Smooth muscle cell (in vitro differentiated cells): Measurements from ENCODE around the gene STEEP1. TPM values are rescaled to one million over a fixed set of nuclear protein-coding genes. Genes with fewer than 3 reads are reported as not detected.

Experiments used
- DNase-seq: peaks from one replicate; lab custom pipeline; 2025; ENCODE audit not compliant: unreplicated experiment; lab: John Stamatoyannopoulos, UW
- H2AFZ ChIP-seq: fragments of 200-600 bp; sonication (generic); 2 replicates; pipeline ENCODE4 v1.6.0; 2016; ENCODE audit warnings: antibody characterized with exemption, low read depth, mild to moderate bottlenecking
- H3F3A ChIP-seq: fragments of 200-600 bp; sonication (generic); 2 replicates; pipeline ENCODE4 v1.6.0; 2017; ENCODE audit warnings: antibody characterized with exemption, low read depth
- H3K27ac ChIP-seq: fragments of 200-600 bp; sonication (generic); 2 replicates; pipeline ENCODE4 v1.5.1; 2016; ENCODE audit warnings: low read depth, mild to moderate bottlenecking
- H3K27me3 ChIP-seq: fragments of 200-600 bp; sonication (generic); 2 replicates; pipeline ENCODE4 v1.6.1; 2016; ENCODE audit warnings: low read depth, mild to moderate bottlenecking
- H3K36me3 ChIP-seq: fragments of 200-600 bp; sonication (generic); 2 replicates; pipeline ENCODE4 v1.5.1; 2016; ENCODE audit warnings: low read depth
- H3K4me1 ChIP-seq: fragments of 200-600 bp; sonication (generic); 2 replicates; pipeline ENCODE4 v1.5.1; 2016; ENCODE audit warnings: low read depth
- H3K4me2 ChIP-seq: fragments of 200-600 bp; sonication (generic); 2 replicates; pipeline ENCODE4 v1.6.0; 2016; ENCODE audit warnings: mild to moderate bottlenecking
- H3K4me3 ChIP-seq: fragments of 200-600 bp; sonication (generic); 2 replicates; pipeline ENCODE4 v1.5.1; 2016; ENCODE audit warnings: mild to moderate bottlenecking
- H3K79me2 ChIP-seq: fragments of 200-600 bp; sonication (generic); 2 replicates; pipeline ENCODE4 v1.6.0; 2016; ENCODE audit warnings: low read depth, mild to moderate bottlenecking
- H3K9ac ChIP-seq: fragments of 200-600 bp; sonication (generic); 2 replicates; pipeline ENCODE4 v1.6.0; 2016; ENCODE audit warnings: low read depth
- H3K9me3 ChIP-seq: fragments of 200-600 bp; sonication (generic); replicated peaks from 2 replicates; pipeline ENCODE4 v1.5.1; 2016; ENCODE audit warnings: low read depth
- H4K20me1 ChIP-seq: fragments of 200-600 bp; sonication (generic); 2 replicates; pipeline ENCODE4 v1.6.0; 2016; ENCODE audit warnings: low read depth
- CTCF ChIP-seq: fragments of 200-600 bp; sonication (generic); IDR thresholded peaks from 2 replicates; pipeline ENCODE4 v1.5.1; 2017; ENCODE audit warnings: borderline replicate concordance, mild to moderate bottlenecking, antibody characterized with exemption; ENCODE audit not compliant: insufficient read depth, poor library complexity, severe bottlenecking
- WGBS: methylation state at CpG from one replicate; pipeline ENCODE4 v1.1.7; 2016; ENCODE audit warnings: low lambda C conversion rate; 5-methylcytosine and 5-hydroxymethylcytosine counted together
- polyA plus RNA-seq: library from polyadenylated mRNA; unstranded; fragments of >200 nt; fragmentation: Nextera tagmentation; extraction: Ambion mirVana; gene quantifications from 2 replicates; pipeline ENCODE4 v1.2.1, GENCODE V29; 2016
- total RNA-seq: library from RNA; depleted of rRNA; stranded (reverse); fragments of >200 nt; gene quantifications from 2 replicates; pipeline ENCODE4 v1.2.3, GENCODE V29; 2014

STEEP1 gene
- total RNA-seq (20.6 and 25.1 TPM in 2 replicates), polyA plus RNA-seq (8.1 and 9.8 TPM in 2 replicates)

GRCh38 chrX:119565107-119565663, at the start of gene STEEP1:
STEEP1 (minus strand) TSS chrX:119565409; CDS start chrX:119565355, 54 bp downstream.
- Histone ChIP-seq H3K9me3 (no peaks in the 10 kb centered on the region), H3K4me1 (no peaks in the 10 kb centered on the region), H3K36me3 (no peaks in the 10 kb centered on the region), H3K27ac (peak within 1 kb of the TSS; percentile 76), H3K27me3 (no peaks in the 10 kb centered on the region), H2AFZ (peak within 1 kb of the TSS; percentile 90), H3F3A (no peaks in the 10 kb centered on the region), H3K79me2 (peaks cover 7% of the 10 kb centered on the region), H3K4me2 (peak within 1 kb of the TSS; percentile 87), H3K4me3 (peak within 1 kb of the TSS; percentile 63), H4K20me1 (no peaks in the 10 kb centered on the region), H3K9ac (peak within 1 kb of the TSS; percentile 88)
- TF ChIP-seq CTCF: no peak
- DNase-seq: peak; percentile 27
- WGBS: 38% methylated on average over 27 of the region's 27 CpGs

GRCh38 chrX:119614776-119615175, 49.6 kb upstream of the STEEP1 start:
- 77% methylated on average over 13 of the region's 13 CpGs for WGBS
- no peak for DNase-seq

GRCh38 chrX:119607018-119607389, 41.8 kb upstream of the STEEP1 start:
- Histone ChIP-seq H4K20me1 (peaks cover 14% of the 10 kb centered on the region), H3K4me2 (peak overlapping the region; percentile 90), H3K27ac (peak overlapping the region; percentile 80), H3K9me3 (no peaks in the 10 kb centered on the region), H3K79me2 (peaks cover 18% of the 10 kb centered on the region), H3K27me3 (no peaks in the 10 kb centered on the region), H3K4me1 (no peaks in the 10 kb centered on the region), H3K9ac (peak overlapping the region; percentile 74), H2AFZ (peak overlapping the region; percentile 12), H3F3A (no peaks in the 10 kb centered on the region), H3K36me3 (no peaks in the 10 kb centered on the region), H3K4me3 (peak overlapping the region; percentile 62)
- 80% methylated on average over 7 of the region's 7 CpGs for WGBS
- no peak for TF ChIP-seq CTCF
- no peak for DNase-seq

More at GRCh38 chrX:119614776-119615175, 49.6 kb upstream of the STEEP1 start:
- Histone ChIP-seq H3K9ac (no peak overlapping the region), H3K4me3 (no peak overlapping the region), H4K20me1 (no peaks in the 10 kb centered on the region), H3K36me3 (no peaks in the 10 kb centered on the region), H3K79me2 (no peaks in the 10 kb centered on the region), H3K27ac (no peak overlapping the region), H3F3A (no peaks in the 10 kb centered on the region), H3K27me3 (no peaks in the 10 kb centered on the region), H3K9me3 (no peaks in the 10 kb centered on the region), H3K4me1 (no peaks in the 10 kb centered on the region), H3K4me2 (no peak overlapping the region), H2AFZ (no peak overlapping the region)
- no peak for TF ChIP-seq CTCF

GRCh38 chrX:119606280-119607017, 41.2 kb upstream of the STEEP1 start, which contains the start of gene NKRF:
NKRF (minus strand) TSS chrX:119606424.
- H2AFZ ChIP-seq: peak within 1 kb of the TSS; percentile 84
- peak within 1 kb of the TSS; percentile 90 for H3K4me2 ChIP-seq
- no peaks in the 10 kb centered on the region for H3K27me3 ChIP-seq
- no peaks in the 10 kb centered on the region for H3K9me3 ChIP-seq
- H3K4me3 ChIP-seq: peak within 1 kb of the TSS; percentile 62
- 44% methylated on average over 45 of the region's 46 CpGs for WGBS
- no peaks in the 10 kb centered on the region for H3F3A ChIP-seq
- TF ChIP-seq CTCF: no peak
- H4K20me1 ChIP-seq: peaks cover 14% of the 10 kb centered on the region
- H3K36me3 ChIP-seq: no peaks in the 10 kb centered on the region
- H3K79me2 ChIP-seq: peaks cover 22% of the 10 kb centered on the region
- DNase-seq: peak; percentile 38
- H3K4me1 ChIP-seq: no peaks in the 10 kb centered on the region
- H3K27ac ChIP-seq: peak within 1 kb of the TSS; percentile 80
- peak within 1 kb of the TSS; percentile 74 for H3K9ac ChIP-seq
